ENCODE data around the gene PTEN.

DNA sequence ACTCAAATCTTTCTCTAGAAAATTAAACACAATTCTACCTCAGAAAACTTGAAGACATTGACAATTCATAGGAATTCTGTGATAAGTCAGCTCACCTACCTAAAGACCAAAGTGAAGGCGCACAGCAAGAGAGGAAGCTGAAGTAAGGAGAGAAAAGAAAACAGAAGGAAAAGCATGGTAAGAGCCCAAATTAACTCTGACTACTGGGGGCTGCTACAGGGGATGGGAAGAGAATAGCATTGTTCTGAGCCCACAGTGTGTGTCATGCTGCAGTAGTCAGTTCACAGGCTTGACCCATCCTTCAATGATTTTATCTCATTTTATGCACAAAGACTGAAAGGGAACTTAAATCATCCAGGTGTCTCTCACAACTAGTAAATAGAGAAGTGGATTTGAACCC lies 111.3 kb downstream of the PTEN start:
- TF ChIP-seq, protein P1, sequence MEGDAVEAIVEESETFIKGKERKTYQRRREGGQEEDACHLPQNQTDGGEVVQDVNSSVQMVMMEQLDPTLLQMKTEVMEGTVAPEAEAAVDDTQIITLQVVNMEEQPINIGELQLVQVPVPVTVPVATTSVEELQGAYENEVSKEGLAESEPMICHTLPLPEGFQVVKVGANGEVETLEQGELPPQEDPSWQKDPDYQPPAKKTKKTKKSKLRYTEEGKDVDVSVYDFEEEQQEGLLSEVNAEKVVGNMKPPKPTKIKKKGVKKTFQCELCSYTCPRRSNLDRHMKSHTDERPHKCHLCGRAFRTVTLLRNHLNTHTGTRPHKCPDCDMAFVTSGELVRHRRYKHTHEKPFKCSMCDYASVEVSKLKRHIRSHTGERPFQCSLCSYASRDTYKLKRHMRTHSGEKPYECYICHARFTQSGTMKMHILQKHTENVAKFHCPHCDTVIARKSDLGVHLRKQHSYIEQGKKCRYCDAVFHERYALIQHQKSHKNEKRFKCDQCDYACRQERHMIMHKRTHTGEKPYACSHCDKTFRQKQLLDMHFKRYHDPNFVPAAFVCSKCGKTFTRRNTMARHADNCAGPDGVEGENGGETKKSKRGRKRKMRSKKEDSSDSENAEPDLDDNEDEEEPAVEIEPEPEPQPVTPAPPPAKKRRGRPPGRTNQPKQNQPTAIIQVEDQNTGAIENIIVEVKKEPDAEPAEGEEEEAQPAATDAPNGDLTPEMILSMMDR (conservative IDR thresholded peaks at IDR 0.05 in 1 of 2, IDR thresholded peaks at IDR 0.05 in 1 of 2; ENCODE audit: extremely low read depth in 1 of 2, insufficient read depth in 1 of 2, low read depth in 1 of 2, low read length in 2 of 2): no peak
- no peak for TF ChIP-seq EZH2 (IDR thresholded peaks at IDR 0.05; ENCODE audit: borderline replicate concordance, low read length)

Measured in mammary epithelial cell (primary cell).